ENCODE results near the gene CHD5. TPM values are rescaled to one million over a fixed set of nuclear protein-coding genes. Genes with fewer than 3 reads are reported as not detected.

Gene CHD5
- total RNA-seq, 1 experiment from 2014 or later, result 2.4 TPM

GRCh38 chr1:6162341-6162740 is 17.8 kb downstream of the CHD5 start (continued):
- TF ChIP-seq, protein P1, sequence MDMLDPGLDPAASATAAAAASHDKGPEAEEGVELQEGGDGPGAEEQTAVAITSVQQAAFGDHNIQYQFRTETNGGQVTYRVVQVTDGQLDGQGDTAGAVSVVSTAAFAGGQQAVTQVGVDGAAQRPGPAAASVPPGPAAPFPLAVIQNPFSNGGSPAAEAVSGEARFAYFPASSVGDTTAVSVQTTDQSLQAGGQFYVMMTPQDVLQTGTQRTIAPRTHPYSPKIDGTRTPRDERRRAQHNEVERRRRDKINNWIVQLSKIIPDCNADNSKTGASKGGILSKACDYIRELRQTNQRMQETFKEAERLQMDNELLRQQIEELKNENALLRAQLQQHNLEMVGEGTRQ (CRISPR knock-in tag; IDR thresholded peaks at IDR 0.05), result no peak
- TF ChIP-seq ARID4B (CRISPR knock-in tag; IDR thresholded peaks at IDR 0.05; ENCODE audit: borderline replicate concordance) (no peak), HMGXB4 (CRISPR knock-in tag; IDR thresholded peaks at IDR 0.05) (no peak), NFYB (CRISPR knock-in tag; conservative IDR thresholded peaks at IDR 0.05; ENCODE audit: low read depth) (no peak), ZNF263 (CRISPR knock-in tag; IDR thresholded peaks at IDR 0.05; ENCODE audit: low read depth) (no peak)

- Mint-ChIP-seq H3K36me3 (no peaks in the 10 kb centered on the region), H3K4me1 (peaks cover 6% of the 10 kb centered on the region), H3K4me3 (no peak overlapping the region), H3K27me3 (ENCODE audit: low read depth) (no peaks in the 10 kb centered on the region), H3K27ac (no peak overlapping the region), H3K9me3 (no peaks in the 10 kb centered on the region)
- ATAC-seq, result no peak
- no peak for DNase-seq (ENCODE audit: low spot score)
- ChIA-PET CTCF (interaction anchor here (0.8 to 1.2 kb wide), 4 partner anchors 10 to 124 kb away, joined by 3 to 6 read pairs (median 4); no protein-coding TSS in a partner anchor), POLR2A (no interaction called here)
- TF ChIP-seq, protein P2, sequence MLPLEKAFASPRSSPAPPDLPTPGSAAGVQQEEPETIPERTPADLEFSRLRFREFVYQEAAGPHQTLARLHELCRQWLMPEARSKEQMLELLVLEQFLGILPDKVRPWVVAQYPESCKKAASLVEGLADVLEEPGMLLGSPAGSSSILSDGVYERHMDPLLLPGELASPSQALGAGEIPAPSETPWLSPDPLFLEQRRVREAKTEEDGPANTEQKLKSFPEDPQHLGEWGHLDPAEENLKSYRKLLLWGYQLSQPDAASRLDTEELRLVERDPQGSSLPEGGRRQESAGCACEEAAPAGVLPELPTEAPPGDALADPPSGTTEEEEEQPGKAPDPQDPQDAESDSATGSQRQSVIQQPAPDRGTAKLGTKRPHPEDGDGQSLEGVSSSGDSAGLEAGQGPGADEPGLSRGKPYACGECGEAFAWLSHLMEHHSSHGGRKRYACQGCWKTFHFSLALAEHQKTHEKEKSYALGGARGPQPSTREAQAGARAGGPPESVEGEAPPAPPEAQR (CRISPR knock-in tag; IDR thresholded peaks at IDR 0.05), result no peak
- TF ChIP-seq ZNF281 (CRISPR knock-in tag; IDR thresholded peaks at IDR 0.05) (no peak), ZNF138 (CRISPR knock-in tag; conservative IDR thresholded peaks at IDR 0.05) (no peak), JUN (CRISPR knock-in tag; IDR thresholded peaks at IDR 0.05) (no peak), ZNF396 (CRISPR knock-in tag; IDR thresholded peaks at IDR 0.05; ENCODE audit: borderline replicate concordance) (no peak), ZNF532 (CRISPR knock-in tag; IDR thresholded peaks at IDR 0.05; ENCODE audit: borderline replicate concordance) (no peak), KAT7 (CRISPR knock-in tag; IDR thresholded peaks at IDR 0.05; ENCODE audit: borderline replicate concordance) (no peak), RORB (CRISPR knock-in tag; IDR thresholded peaks at IDR 0.05) (no peak), TEAD1 (CRISPR knock-in tag; IDR thresholded peaks at IDR 0.05) (no peak), NR2C2 (CRISPR knock-in tag; IDR thresholded peaks at IDR 0.05) (no peak), RELA (CRISPR knock-in tag; IDR thresholded peaks at IDR 0.05; ENCODE audit: borderline replicate concordance) (no peak)
- TF ChIP-seq, protein P3, sequence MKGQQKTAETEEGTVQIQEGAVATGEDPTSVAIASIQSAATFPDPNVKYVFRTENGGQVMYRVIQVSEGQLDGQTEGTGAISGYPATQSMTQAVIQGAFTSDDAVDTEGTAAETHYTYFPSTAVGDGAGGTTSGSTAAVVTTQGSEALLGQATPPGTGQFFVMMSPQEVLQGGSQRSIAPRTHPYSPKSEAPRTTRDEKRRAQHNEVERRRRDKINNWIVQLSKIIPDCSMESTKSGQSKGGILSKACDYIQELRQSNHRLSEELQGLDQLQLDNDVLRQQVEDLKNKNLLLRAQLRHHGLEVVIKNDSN (CRISPR knock-in tag; IDR thresholded peaks at IDR 0.05), result no peak
- TF ChIP-seq, protein P4, sequence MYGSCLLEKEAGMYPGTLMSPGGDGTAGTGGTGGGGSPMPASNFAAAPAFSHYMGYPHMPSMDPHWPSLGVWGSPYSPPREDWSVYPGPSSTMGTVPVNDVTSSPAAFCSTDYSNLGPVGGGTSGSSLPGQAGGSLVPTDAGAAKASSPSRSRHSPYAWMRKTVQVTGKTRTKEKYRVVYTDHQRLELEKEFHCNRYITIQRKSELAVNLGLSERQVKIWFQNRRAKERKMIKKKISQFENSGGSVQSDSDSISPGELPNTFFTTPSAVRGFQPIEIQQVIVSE (CRISPR knock-in tag; IDR thresholded peaks at IDR 0.05; ENCODE audit: borderline replicate concordance), result no peak
These were observed 21.9 kb downstream of the CHD5 start for GRCh38 chr1:6158181-6158580.
